Type B pancreatic cell (in vitro differentiated cells): ENCODE results near the gene NAP1L1. TPM values are rescaled to one million over a fixed set of nuclear protein-coding genes. Genes with fewer than 3 reads are reported as not detected.

ENCODE experiments used
- DNase-seq: peaks from one replicate; pipeline ENCODE4 v3.0.0; 2021; ENCODE audit warnings: mixed read lengths; ENCODE audit not compliant: unreplicated experiment; ENCODE audit errors: extremely low spot score
- H3K27ac Mint-ChIP-seq: 2 replicates; pipeline ENCODE4 v1.8.0; 2021; ENCODE audit warnings: mild to moderate bottlenecking, mixed read lengths
- H3K27me3 Mint-ChIP-seq: 2 replicates; pipeline ENCODE4 v1.8.0; 2021; ENCODE audit warnings: mixed read lengths
- H3K36me3 Mint-ChIP-seq: 2 replicates; pipeline ENCODE4 v1.8.0; 2021; ENCODE audit warnings: mixed read lengths
- H3K4me1 Mint-ChIP-seq: one replicate; pipeline ENCODE4 v1.8.0; 2021; ENCODE audit warnings: mixed read lengths; ENCODE audit not compliant: unreplicated experiment
- H3K4me3 Mint-ChIP-seq: 2 replicates; pipeline ENCODE4 v1.8.0; 2021; ENCODE audit warnings: mild to moderate bottlenecking, mixed read lengths
- H3K9me3 Mint-ChIP-seq: 2 replicates; pipeline ENCODE4 v1.8.0; 2021; ENCODE audit warnings: mixed read lengths
- total RNA-seq: library from RNA; stranded (reverse); gene quantifications from 2 replicates; pipeline ENCODE4 v1.2.1, GENCODE V29; 2021; ENCODE audit warnings: low replicate concordance
- TF ChIP-seq, protein P1 (sequence below): fragments of 200-600 bp; sonication (generic); conservative IDR thresholded peaks from 2 replicates; pipeline ENCODE4 v1.5.0; 2021; ENCODE audit warnings: antibody characterized with exemption, mild to moderate bottlenecking

The NAP1L1 gene
- total RNA-seq, 1 donor from 2014 or later: 883 TPM

DNA sequence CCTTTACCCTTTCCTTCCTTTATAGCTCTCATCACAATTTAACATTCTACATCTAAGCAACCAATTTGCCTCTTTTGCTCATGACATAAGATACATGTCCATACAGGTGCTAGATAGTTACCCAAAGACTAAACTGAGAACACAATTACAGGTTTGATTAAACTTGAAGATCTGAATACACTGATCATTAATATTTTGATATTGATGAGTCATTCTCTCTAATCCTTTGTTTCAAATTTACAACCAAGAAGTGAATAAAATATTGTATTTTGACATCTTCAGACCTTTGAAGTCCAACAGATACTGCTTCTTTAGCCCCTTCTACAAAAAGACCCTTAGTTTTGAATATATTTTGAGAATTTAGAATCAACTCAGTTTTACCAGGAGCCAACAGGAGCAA lies 2.6 kb downstream of the NAP1L1 start:
- peak overlapping the region; percentile 51 for H3K4me3 Mint-ChIP-seq
- DNase-seq: no peak
- H3K4me1 Mint-ChIP-seq: peaks cover 38% of the 10 kb centered on the region
- peaks cover 30% of the 10 kb centered on the region for H3K36me3 Mint-ChIP-seq
- H3K27ac Mint-ChIP-seq: peak overlapping the region; percentile 27
- no peaks in the 10 kb centered on the region for H3K27me3 Mint-ChIP-seq
- H3K9me3 Mint-ChIP-seq: peaks cover 14% of the 10 kb centered on the region
- TF ChIP-seq, protein P1, sequence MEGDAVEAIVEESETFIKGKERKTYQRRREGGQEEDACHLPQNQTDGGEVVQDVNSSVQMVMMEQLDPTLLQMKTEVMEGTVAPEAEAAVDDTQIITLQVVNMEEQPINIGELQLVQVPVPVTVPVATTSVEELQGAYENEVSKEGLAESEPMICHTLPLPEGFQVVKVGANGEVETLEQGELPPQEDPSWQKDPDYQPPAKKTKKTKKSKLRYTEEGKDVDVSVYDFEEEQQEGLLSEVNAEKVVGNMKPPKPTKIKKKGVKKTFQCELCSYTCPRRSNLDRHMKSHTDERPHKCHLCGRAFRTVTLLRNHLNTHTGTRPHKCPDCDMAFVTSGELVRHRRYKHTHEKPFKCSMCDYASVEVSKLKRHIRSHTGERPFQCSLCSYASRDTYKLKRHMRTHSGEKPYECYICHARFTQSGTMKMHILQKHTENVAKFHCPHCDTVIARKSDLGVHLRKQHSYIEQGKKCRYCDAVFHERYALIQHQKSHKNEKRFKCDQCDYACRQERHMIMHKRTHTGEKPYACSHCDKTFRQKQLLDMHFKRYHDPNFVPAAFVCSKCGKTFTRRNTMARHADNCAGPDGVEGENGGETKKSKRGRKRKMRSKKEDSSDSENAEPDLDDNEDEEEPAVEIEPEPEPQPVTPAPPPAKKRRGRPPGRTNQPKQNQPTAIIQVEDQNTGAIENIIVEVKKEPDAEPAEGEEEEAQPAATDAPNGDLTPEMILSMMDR: no peak

DNA sequence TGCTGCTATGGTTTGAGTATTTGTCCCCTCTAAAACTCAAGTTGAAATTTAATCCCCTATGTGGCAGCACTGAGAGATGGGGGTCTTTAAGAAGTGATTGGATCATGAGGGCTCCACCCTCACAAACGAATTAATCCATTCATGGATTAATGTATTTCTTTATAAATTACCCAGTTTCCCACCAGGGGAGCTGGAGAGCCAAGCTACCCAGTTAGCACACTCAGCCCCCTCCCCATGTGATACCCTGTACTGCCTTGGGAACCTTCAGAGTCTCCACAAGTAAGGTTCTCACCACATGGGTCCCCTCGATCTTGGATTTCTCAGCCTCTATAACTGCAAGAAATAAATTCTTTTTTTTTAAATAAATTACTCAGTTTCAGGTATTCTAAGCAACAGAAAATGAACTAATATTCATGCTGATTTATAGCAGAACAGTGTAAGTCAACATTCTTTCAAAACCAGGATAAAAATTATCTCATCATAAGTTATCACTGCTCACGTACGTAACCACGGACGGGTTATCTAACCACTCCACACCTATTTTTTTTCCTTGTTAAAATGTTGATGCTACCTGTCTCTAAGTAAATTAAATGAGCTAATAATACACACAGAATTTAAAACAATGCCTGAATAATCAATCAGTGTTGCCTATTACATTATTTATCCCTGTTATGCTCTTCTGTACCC lies 3.6 kb downstream of the NAP1L1 start:
- Mint-ChIP-seq H3K36me3 (peaks cover 38% of the 10 kb centered on the region), H3K4me1 (peaks cover 40% of the 10 kb centered on the region), H3K27ac (no peak overlapping the region), H3K4me3 (no peak overlapping the region), H3K9me3 (peaks cover 14% of the 10 kb centered on the region), H3K27me3 (no peaks in the 10 kb centered on the region)
- DNase-seq: no peak
- TF ChIP-seq, protein P1: peak; percentile 58

DNA sequence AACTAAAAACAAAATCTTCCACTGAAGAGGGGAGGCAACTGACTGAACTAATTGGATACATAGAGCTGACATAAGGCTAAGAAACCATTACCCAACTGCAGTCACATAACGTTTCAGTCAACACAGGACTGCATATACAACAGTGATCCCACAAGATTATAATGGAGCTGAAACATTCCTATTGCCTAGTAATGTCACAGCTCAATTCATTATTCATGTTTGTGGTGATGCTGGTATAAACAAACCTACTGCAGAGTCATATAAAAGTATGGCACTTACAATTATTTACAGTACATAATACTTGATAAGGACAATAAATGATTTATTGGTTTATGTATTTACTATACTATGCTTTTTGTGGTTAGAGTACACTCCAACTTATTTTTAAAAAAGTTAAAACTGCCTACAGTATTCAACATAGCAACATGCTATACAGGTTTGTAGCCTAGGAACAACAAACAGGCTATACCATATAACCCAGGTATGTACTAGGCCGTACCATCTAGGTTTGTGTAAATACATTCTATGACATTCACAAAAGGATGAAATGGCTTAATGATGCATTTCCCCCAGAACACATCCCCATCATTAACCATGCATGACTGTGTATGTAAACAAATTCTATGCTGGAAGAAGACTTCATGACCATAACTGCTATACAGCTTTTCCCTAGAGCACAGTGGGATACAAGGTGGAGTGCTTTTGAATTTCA lies 4.3 kb downstream of the NAP1L1 start:
- peaks cover 34% of the 10 kb centered on the region for H3K4me1 Mint-ChIP-seq
- H3K4me3 Mint-ChIP-seq: peak overlapping the region; percentile 31
- TF ChIP-seq, protein P1: no peak
- H3K27ac Mint-ChIP-seq: peak overlapping the region; percentile 46
- H3K9me3 Mint-ChIP-seq: peaks cover 14% of the 10 kb centered on the region
- no peaks in the 10 kb centered on the region for H3K27me3 Mint-ChIP-seq
- peaks cover 38% of the 10 kb centered on the region for H3K36me3 Mint-ChIP-seq
- no peak for DNase-seq

DNA sequence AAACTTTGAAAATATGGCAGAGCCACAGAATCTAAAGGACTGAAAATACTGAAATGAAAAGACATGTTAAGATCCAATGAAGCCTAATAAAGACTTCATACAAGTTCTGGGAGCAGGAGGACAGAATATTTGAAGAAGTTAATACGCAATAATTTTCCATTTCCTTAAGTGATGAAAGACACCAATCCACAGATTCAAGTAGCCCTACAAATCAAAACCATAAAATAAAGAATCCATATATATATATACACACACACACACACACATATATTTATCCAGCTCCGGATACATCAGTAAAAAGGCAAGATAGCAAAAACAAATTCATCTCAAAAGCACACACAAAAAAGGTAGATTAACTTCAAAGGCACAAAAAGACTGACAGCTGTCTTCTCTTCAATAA lies 5.7 kb downstream of the NAP1L1 start:
- no peak overlapping the region for H3K4me3 Mint-ChIP-seq
- TF ChIP-seq, protein P1: no peak
- no peaks in the 10 kb centered on the region for H3K27me3 Mint-ChIP-seq
- H3K9me3 Mint-ChIP-seq: peaks cover 14% of the 10 kb centered on the region
- H3K36me3 Mint-ChIP-seq: peaks cover 43% of the 10 kb centered on the region
- peaks cover 36% of the 10 kb centered on the region for H3K4me1 Mint-ChIP-seq
- no peak overlapping the region for H3K27ac Mint-ChIP-seq
- no peak for DNase-seq

DNA sequence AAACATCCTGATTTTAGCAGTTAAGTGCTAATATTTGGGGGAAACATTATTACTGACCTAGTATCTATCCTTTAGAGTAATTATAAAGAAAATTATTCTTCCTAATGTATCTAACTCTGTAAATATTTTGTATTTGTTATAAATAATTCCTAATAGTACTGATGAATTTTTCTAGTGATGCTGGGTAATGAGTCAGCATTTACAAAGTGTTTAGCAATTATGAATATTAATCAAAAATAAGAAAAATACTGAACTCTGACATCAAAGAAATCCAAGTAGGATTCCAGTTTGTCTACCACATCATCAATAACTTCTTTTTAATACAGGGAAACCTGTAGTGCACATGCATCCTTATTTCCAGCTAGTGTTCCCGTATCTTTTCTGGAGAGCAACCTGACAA lies 9.0 kb downstream of the NAP1L1 start:
- Mint-ChIP-seq H3K4me3 (no peak overlapping the region), H3K27me3 (no peaks in the 10 kb centered on the region), H3K9me3 (peaks cover 14% of the 10 kb centered on the region), H3K36me3 (peaks cover 59% of the 10 kb centered on the region), H3K27ac (no peak overlapping the region), H3K4me1 (peaks cover 43% of the 10 kb centered on the region)
- TF ChIP-seq, protein P1: no peak
- no peak for DNase-seq
